ENCODE measurements around the gene MBP.

DNA sequence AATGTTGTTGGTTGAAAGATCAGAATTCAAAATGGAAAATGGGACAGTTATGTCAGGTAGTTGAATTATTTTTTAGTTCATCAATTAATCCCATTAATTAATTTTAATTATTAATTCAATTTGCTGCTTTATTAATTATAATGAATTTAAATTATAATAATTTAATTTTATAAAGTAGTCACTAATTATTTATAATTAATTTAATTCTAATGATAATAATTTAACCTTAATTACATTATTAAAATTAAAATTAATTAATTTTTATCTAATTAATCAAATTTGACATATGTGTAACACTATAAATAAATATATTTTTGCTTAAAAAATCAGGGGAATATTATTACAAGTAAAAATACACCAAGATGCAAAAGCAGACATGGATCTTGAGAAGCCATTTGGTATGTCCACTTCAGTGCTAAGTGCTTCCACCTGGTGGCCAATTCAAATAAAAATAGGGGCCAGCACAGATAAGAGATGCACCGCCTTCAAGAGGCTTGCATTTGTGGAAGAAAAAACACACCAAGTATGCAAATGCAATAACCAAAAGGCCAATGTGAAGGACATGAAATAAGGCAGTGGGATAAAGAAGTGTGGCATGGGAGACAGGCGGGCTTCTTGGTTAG lies 73.2 kb downstream of the MBP start:
- TF ChIP-seq, protein P1, sequence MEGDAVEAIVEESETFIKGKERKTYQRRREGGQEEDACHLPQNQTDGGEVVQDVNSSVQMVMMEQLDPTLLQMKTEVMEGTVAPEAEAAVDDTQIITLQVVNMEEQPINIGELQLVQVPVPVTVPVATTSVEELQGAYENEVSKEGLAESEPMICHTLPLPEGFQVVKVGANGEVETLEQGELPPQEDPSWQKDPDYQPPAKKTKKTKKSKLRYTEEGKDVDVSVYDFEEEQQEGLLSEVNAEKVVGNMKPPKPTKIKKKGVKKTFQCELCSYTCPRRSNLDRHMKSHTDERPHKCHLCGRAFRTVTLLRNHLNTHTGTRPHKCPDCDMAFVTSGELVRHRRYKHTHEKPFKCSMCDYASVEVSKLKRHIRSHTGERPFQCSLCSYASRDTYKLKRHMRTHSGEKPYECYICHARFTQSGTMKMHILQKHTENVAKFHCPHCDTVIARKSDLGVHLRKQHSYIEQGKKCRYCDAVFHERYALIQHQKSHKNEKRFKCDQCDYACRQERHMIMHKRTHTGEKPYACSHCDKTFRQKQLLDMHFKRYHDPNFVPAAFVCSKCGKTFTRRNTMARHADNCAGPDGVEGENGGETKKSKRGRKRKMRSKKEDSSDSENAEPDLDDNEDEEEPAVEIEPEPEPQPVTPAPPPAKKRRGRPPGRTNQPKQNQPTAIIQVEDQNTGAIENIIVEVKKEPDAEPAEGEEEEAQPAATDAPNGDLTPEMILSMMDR (conservative IDR thresholded peaks at IDR 0.05; ENCODE audit: low read length), result peak; percentile 67
- no peak for TF ChIP-seq EZH2phosphoT487 (IDR thresholded peaks at IDR 0.05; ENCODE audit: borderline replicate concordance, low read depth, low read length)

Measured in OCI-LY7 (cell line).